ENCODE measurements around the gene NDNF. TPM values are rescaled to one million over a fixed set of nuclear protein-coding genes. Genes with fewer than 3 reads are reported as not detected.
A peak's percentile ranks its signal among the peaks of the same experiment; 100 is the strongest.

Gene NDNF
- total RNA-seq, 3 donors from 2014 or later = 9.0 to 11.8 (median 10.3) TPM

- no peak for TF ChIP-seq CTCF (IDR thresholded peaks at IDR 0.05)
- ATAC-seq (peak; percentile 60), DNase-seq (no peak)
These were observed 55.7 kb downstream of the NDNF start for GRCh38 chr4:121016611-121017010.

GRCh38 chr4:121015421-121015820 lies 56.9 kb downstream of the NDNF start:
- Histone ChIP-seq H3K36me3 (ENCODE audit: low read depth) (no peaks in the 10 kb centered on the region), H3K4me1 (ENCODE audit: low read depth) (no peaks in the 10 kb centered on the region), H3K9me3 (no peaks in the 10 kb centered on the region), H3K4me3 (no peak overlapping the region)
- no peak for TF ChIP-seq CTCF (IDR thresholded peaks at IDR 0.05)
- intact Hi-C loops (cut with DNase I, micrococcal nuclease) = no loop called here
- DNase-seq (no peak), ATAC-seq (no peak)

More at GRCh38 chr4:121016611-121017010, 55.7 kb downstream of the NDNF start:
- Histone ChIP-seq H3K36me3 (ENCODE audit: low read depth) (no peaks in the 10 kb centered on the region), H3K4me1 (ENCODE audit: low read depth) (no peaks in the 10 kb centered on the region), H3K9me3 (no peaks in the 10 kb centered on the region), H3K4me3 (no peak overlapping the region)
- intact Hi-C loops (cut with DNase I, micrococcal nuclease) = no loop called here

DNA sequence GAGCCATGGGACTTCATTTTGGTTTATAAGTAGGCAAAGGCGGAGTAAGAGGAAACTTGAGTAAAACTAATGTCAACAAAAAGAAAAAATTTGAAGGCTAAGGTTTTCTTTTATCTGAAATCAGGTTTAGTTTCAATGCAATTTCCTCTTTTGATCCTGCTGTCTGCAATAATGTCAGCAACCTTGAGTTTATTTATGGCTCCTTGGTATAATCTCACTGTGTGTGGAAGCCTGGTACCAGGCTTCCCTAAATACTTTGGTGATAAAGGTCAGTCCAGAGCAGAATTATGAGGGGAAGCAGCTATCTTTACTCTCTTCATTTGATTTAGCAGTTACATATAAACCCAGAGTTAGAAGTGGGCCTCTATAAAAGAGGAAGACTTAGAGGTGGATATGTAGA lies 57.8 kb downstream of the NDNF start:
- intact Hi-C loops (cut with DNase I, micrococcal nuclease) = no loop called here
- TF ChIP-seq CTCF (IDR thresholded peaks at IDR 0.05) = no peak
- ATAC-seq (no peak), DNase-seq (no peak)
- Histone ChIP-seq H3K4me1 (ENCODE audit: low read depth) (no peaks in the 10 kb centered on the region), H3K4me3 (no peak overlapping the region), H3K36me3 (ENCODE audit: low read depth) (no peaks in the 10 kb centered on the region), H3K9me3 (no peaks in the 10 kb centered on the region)

DNA sequence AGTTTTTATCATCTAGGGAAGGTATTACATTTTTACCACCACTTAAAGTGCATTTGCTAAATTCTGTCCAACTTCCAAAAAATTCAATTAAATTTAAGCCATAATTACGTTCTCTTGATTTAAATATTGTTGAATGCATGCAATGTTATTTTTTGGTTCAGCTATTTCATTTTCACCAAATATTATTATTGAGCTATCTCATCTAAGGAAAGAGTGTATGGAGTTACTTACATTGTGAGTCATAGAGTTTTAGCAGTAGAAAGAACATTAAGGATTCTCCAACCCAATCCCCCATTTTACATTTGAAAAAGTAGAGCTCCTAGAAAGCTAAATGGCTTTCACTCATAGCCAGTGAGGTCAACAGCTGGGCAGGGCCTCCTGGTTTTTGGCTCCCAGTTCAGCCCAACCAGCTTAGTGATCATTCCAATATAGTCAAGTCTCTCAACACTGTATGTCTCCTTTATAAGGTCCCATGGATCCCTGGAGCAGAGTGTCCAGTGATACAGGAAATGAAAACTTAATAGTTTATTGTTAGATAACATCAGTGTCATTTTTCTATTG lies 60.5 kb downstream of the NDNF start:
- intact Hi-C loops (cut with DNase I, micrococcal nuclease) = no loop called here
- TF ChIP-seq CTCF (IDR thresholded peaks at IDR 0.05) = no peak
- H3K4me1 ChIP-seq (ENCODE audit: low read depth) = no peaks in the 10 kb centered on the region
- H3K4me3 ChIP-seq = no peak overlapping the region
- H3K36me3 ChIP-seq (ENCODE audit: low read depth) = no peaks in the 10 kb centered on the region
- DNase-seq (no peak), ATAC-seq (no peak)
- H3K9me3 ChIP-seq = no peaks in the 10 kb centered on the region

- H3K4me3 ChIP-seq = no peak overlapping the region
- intact Hi-C loops (cut with DNase I, micrococcal nuclease) = no loop called here
- H3K9me3 ChIP-seq = no peaks in the 10 kb centered on the region
- no peak for TF ChIP-seq CTCF (IDR thresholded peaks at IDR 0.05)
- ATAC-seq = no peak
- no peaks in the 10 kb centered on the region for H3K4me1 ChIP-seq (ENCODE audit: low read depth)
- DNase-seq = no peak
- H3K36me3 ChIP-seq (ENCODE audit: low read depth) = no peaks in the 10 kb centered on the region
These were observed 61.2 kb downstream of the NDNF start for GRCh38 chr4:121011138-121011537.
